Activated naive CD8-positive, alpha-beta T cell treated with anti-CD3 and anti-CD28 coated beads, Interleukin-2, amount 50 U/mL, for 24 hours (primary cell): ENCODE data around the gene GRIN3B.

ENCODE experiments used
- ATAC-seq: fragments of 150-1000 bp; cut with Tn5 transposase; one replicate; pipeline ENCODE4 v1.10.0; 2021
- DNase-seq: peaks from one replicate; pipeline ENCODE4 v3.0.0; 2021
- H3K27ac Mint-ChIP-seq: one replicate; pipeline ENCODE4 v1.8.0; 2021; ENCODE audit warnings: mild to moderate bottlenecking, mixed read lengths
- H3K27me3 Mint-ChIP-seq: one replicate; pipeline ENCODE4 v1.8.0; 2021; ENCODE audit warnings: mixed read lengths
- H3K36me3 Mint-ChIP-seq: one replicate; pipeline ENCODE4 v1.8.0; 2021; ENCODE audit warnings: low read depth, mixed read lengths
- H3K4me1 Mint-ChIP-seq: one replicate; pipeline ENCODE4 v1.8.0; 2021; ENCODE audit warnings: mixed read lengths
- H3K4me3 Mint-ChIP-seq: one replicate; pipeline ENCODE4 v1.8.0; 2021; ENCODE audit warnings: mild to moderate bottlenecking, moderate library complexity, mixed read lengths
- H3K9me3 Mint-ChIP-seq: one replicate; pipeline ENCODE4 v1.8.0; 2021; ENCODE audit warnings: mixed read lengths

The GRIN3B gene

GRCh38 chr19:960601-960938 lies 39.6 kb upstream of the GRIN3B start:
- Mint-ChIP-seq H3K4me3 (no peak overlapping the region), H3K9me3 (no peaks in the 10 kb centered on the region), H3K4me1 (peaks cover 4% of the 10 kb centered on the region), H3K27me3 (no peaks in the 10 kb centered on the region), H3K36me3 (peaks cover 2% of the 10 kb centered on the region), H3K27ac (no peak overlapping the region)
- DNase-seq (no peak), ATAC-seq (no peak)

GRCh38 chr19:961866-962620 lies 38.2 kb upstream of the GRIN3B start:
- H3K36me3 Mint-ChIP-seq: peaks cover 2% of the 10 kb centered on the region
- H3K27me3 Mint-ChIP-seq: no peaks in the 10 kb centered on the region
- no peak overlapping the region for H3K4me3 Mint-ChIP-seq
- no peak for ATAC-seq
- H3K9me3 Mint-ChIP-seq: no peaks in the 10 kb centered on the region
- no peak for DNase-seq
- H3K27ac Mint-ChIP-seq: no peak overlapping the region
- peaks cover 4% of the 10 kb centered on the region for H3K4me1 Mint-ChIP-seq

GRCh38 chr19:962683-963400 lies 37.4 kb upstream of the GRIN3B start:
- H3K27ac Mint-ChIP-seq: no peak overlapping the region
- H3K36me3 Mint-ChIP-seq: peaks cover 5% of the 10 kb centered on the region
- no peaks in the 10 kb centered on the region for H3K9me3 Mint-ChIP-seq

GRCh38 chr19:963486-963951 lies 36.7 kb upstream of the GRIN3B start:
- Mint-ChIP-seq H3K27me3 (no peaks in the 10 kb centered on the region), H3K27ac (no peak overlapping the region), H3K4me3 (no peak overlapping the region), H3K4me1 (peaks cover 4% of the 10 kb centered on the region), H3K36me3 (peaks cover 9% of the 10 kb centered on the region), H3K9me3 (no peaks in the 10 kb centered on the region)
- DNase-seq (no peak), ATAC-seq (no peak)

More at GRCh38 chr19:962683-963400, 37.4 kb upstream of the GRIN3B start:
- no peak for DNase-seq
- H3K4me3 Mint-ChIP-seq: no peak overlapping the region
- no peaks in the 10 kb centered on the region for H3K27me3 Mint-ChIP-seq
- no peak for ATAC-seq
- peaks cover 4% of the 10 kb centered on the region for H3K4me1 Mint-ChIP-seq

- H3K36me3 Mint-ChIP-seq: peaks cover 9% of the 10 kb centered on the region
- no peak overlapping the region for H3K27ac Mint-ChIP-seq
- DNase-seq (no peak), ATAC-seq (no peak)
- H3K4me3 Mint-ChIP-seq: no peak overlapping the region
- H3K9me3 Mint-ChIP-seq: no peaks in the 10 kb centered on the region
- H3K4me1 Mint-ChIP-seq: no peaks in the 10 kb centered on the region
- H3K27me3 Mint-ChIP-seq: no peaks in the 10 kb centered on the region
Observed at GRCh38 chr19:964116-964520, 36.1 kb upstream of the GRIN3B start.

GRCh38 chr19:964761-965694 lies 35.2 kb upstream of the GRIN3B start:
- Mint-ChIP-seq H3K4me3 (no peak overlapping the region), H3K36me3 (peaks cover 9% of the 10 kb centered on the region), H3K27me3 (no peaks in the 10 kb centered on the region), H3K27ac (no peak overlapping the region), H3K4me1 (no peaks in the 10 kb centered on the region), H3K9me3 (no peaks in the 10 kb centered on the region)
- DNase-seq (no peak), ATAC-seq (no peak)

GRCh38 chr19:966485-967088 lies 33.6 kb upstream of the GRIN3B start:
- DNase-seq: no peak
- no peak overlapping the region for H3K27ac Mint-ChIP-seq
- peaks cover 19% of the 10 kb centered on the region for H3K36me3 Mint-ChIP-seq
- no peaks in the 10 kb centered on the region for H3K27me3 Mint-ChIP-seq
- H3K4me1 Mint-ChIP-seq: no peaks in the 10 kb centered on the region
- H3K9me3 Mint-ChIP-seq: no peaks in the 10 kb centered on the region
- no peak for ATAC-seq
- H3K4me3 Mint-ChIP-seq: no peak overlapping the region

GRCh38 chr19:970695-971094 lies 29.5 kb upstream of the GRIN3B start:
- peaks cover 23% of the 10 kb centered on the region for H3K36me3 Mint-ChIP-seq
- no peaks in the 10 kb centered on the region for H3K4me1 Mint-ChIP-seq
- DNase-seq (peak; percentile 31), ATAC-seq (no peak)
- H3K27ac Mint-ChIP-seq: no peak overlapping the region
- no peak overlapping the region for H3K4me3 Mint-ChIP-seq
- H3K27me3 Mint-ChIP-seq: no peaks in the 10 kb centered on the region
- H3K9me3 Mint-ChIP-seq: peaks cover 3% of the 10 kb centered on the region

GRCh38 chr19:971795-972194 lies 28.4 kb upstream of the GRIN3B start:
- no peak overlapping the region for H3K4me3 Mint-ChIP-seq
- H3K27me3 Mint-ChIP-seq: no peaks in the 10 kb centered on the region
- H3K4me1 Mint-ChIP-seq: no peaks in the 10 kb centered on the region
- H3K36me3 Mint-ChIP-seq: peaks cover 23% of the 10 kb centered on the region
- peaks cover 3% of the 10 kb centered on the region for H3K9me3 Mint-ChIP-seq
- no peak for ATAC-seq
- H3K27ac Mint-ChIP-seq: no peak overlapping the region
- no peak for DNase-seq

GRCh38 chr19:972281-972680 lies 27.9 kb upstream of the GRIN3B start:
- Mint-ChIP-seq H3K9me3 (peaks cover 3% of the 10 kb centered on the region), H3K4me1 (no peaks in the 10 kb centered on the region), H3K4me3 (no peak overlapping the region), H3K27ac (no peak overlapping the region), H3K36me3 (peaks cover 22% of the 10 kb centered on the region), H3K27me3 (no peaks in the 10 kb centered on the region)
- DNase-seq (no peak), ATAC-seq (no peak)

GRCh38 chr19:973726-974563 lies 26.3 kb upstream of the GRIN3B start:
- no peak for DNase-seq
- Mint-ChIP-seq H3K9me3 (peaks cover 3% of the 10 kb centered on the region), H3K4me3 (no peak overlapping the region), H3K4me1 (no peaks in the 10 kb centered on the region), H3K36me3 (peaks cover 16% of the 10 kb centered on the region), H3K27ac (no peak overlapping the region), H3K27me3 (no peaks in the 10 kb centered on the region)
- no peak for ATAC-seq

GRCh38 chr19:974564-975257 lies 25.5 kb upstream of the GRIN3B start:
- Mint-ChIP-seq H3K27ac (no peak overlapping the region), H3K9me3 (peaks cover 3% of the 10 kb centered on the region), H3K4me1 (no peaks in the 10 kb centered on the region), H3K4me3 (no peak overlapping the region), H3K36me3 (peaks cover 16% of the 10 kb centered on the region), H3K27me3 (no peaks in the 10 kb centered on the region)
- ATAC-seq (no peak), DNase-seq (no peak)

GRCh38 chr19:976476-976875 lies 23.7 kb upstream of the GRIN3B start:
- H3K9me3 Mint-ChIP-seq: peaks cover 3% of the 10 kb centered on the region
- DNase-seq: no peak
- no peak overlapping the region for H3K27ac Mint-ChIP-seq
- H3K4me1 Mint-ChIP-seq: no peaks in the 10 kb centered on the region
- H3K27me3 Mint-ChIP-seq: no peaks in the 10 kb centered on the region
- ATAC-seq: no peak
- no peak overlapping the region for H3K4me3 Mint-ChIP-seq
- H3K36me3 Mint-ChIP-seq: peaks cover 7% of the 10 kb centered on the region
